ENCODE measurements around the gene AMN.

GRCh38 chr14:102930138-102930752 lies 7.8 kb downstream of the AMN start:
- peak; percentile 24 for TF ChIP-seq CTCF (IDR thresholded peaks at IDR 0.05; ENCODE audit: poor library complexity)
- peak; percentile 33 for TF ChIP-seq EZH2phosphoT487 (IDR thresholded peaks at IDR 0.05; ENCODE audit: low read depth, severe bottlenecking, unreplicated experiment)
